GM19023 (cell line): ENCODE data around the gene CACNA1I.

Experiments
- ATAC-seq: cut with Tn5 transposase; IDR thresholded peaks from one replicate; pipeline ENCODE4 v1.9.1; 2021; ENCODE audit warnings: mild to moderate bottlenecking, moderate library complexity; ENCODE audit not compliant: unreplicated experiment

Gene CACNA1I

GRCh38 chr22:39595622-39596172 is 25.1 kb downstream of the CACNA1I start:
- no peak for ATAC-seq

GRCh38 chr22:39596601-39597000 is 26.0 kb downstream of the CACNA1I start:
- no peak for ATAC-seq

- ATAC-seq = no peak
Measured at GRCh38 chr22:39597236-39597869, 26.8 kb downstream of the CACNA1I start.

GRCh38 chr22:39598017-39598965 is 27.7 kb downstream of the CACNA1I start:
- ATAC-seq = no peak

GRCh38 chr22:39600491-39601179 is 30.1 kb downstream of the CACNA1I start:
- no peak for ATAC-seq

GRCh38 chr22:39601180-39601535 is 30.6 kb downstream of the CACNA1I start:
- ATAC-seq = no peak

GRCh38 chr22:39603345-39603744 is 32.8 kb downstream of the CACNA1I start:
- ATAC-seq = no peak

- no peak for ATAC-seq
Measured at GRCh38 chr22:39610246-39610645, 39.7 kb downstream of the CACNA1I start.

GRCh38 chr22:39610766-39611165 is 40.2 kb downstream of the CACNA1I start:
- ATAC-seq = no peak

- ATAC-seq = no peak
Measured at GRCh38 chr22:39611360-39611759, 40.8 kb downstream of the CACNA1I start.

- ATAC-seq = no peak
Measured at GRCh38 chr22:39612811-39613548, 42.4 kb downstream of the CACNA1I start.

- no peak for ATAC-seq
Measured at GRCh38 chr22:39613549-39613921, 43.0 kb downstream of the CACNA1I start.

- ATAC-seq = no peak
Measured at GRCh38 chr22:39614442-39614841, 43.9 kb downstream of the CACNA1I start.

GRCh38 chr22:39616051-39616450 is 45.5 kb downstream of the CACNA1I start:
- ATAC-seq = no peak

GRCh38 chr22:39616781-39617180 is 46.2 kb downstream of the CACNA1I start:
- ATAC-seq = no peak

- ATAC-seq = no peak
Measured at GRCh38 chr22:39617342-39617741, 46.8 kb downstream of the CACNA1I start.

- ATAC-seq = no peak
Measured at GRCh38 chr22:39617970-39618757, 47.6 kb downstream of the CACNA1I start.

GRCh38 chr22:39618996-39619530 is 48.5 kb downstream of the CACNA1I start:
- ATAC-seq = no peak

GRCh38 chr22:39620924-39621690 is 50.6 kb downstream of the CACNA1I start:
- no peak for ATAC-seq
